GM12865 (cell line): ENCODE measurements around the gene FUOM.

Experiments used
- DNase-seq: peaks from one replicate; pipeline ENCODE4 v3.0.0; 2010; ENCODE audit warnings: low read depth
- H3K4me3 ChIP-seq: 2 replicates; pipeline ENCODE4 v1.5.1; 2011; ENCODE audit warnings: mild to moderate bottlenecking, low read depth, low read length, control low read depth
- TF ChIP-seq, protein P1 (sequence below): IDR thresholded peaks from 2 replicates; pipeline ENCODE4 v1.5.1; 2011; ENCODE audit warnings: low read length, control low read depth, low read depth, inconsistent platforms; ENCODE audit not compliant: insufficient read depth; ENCODE audit errors: missing control alignments

FUOM gene

DNA sequence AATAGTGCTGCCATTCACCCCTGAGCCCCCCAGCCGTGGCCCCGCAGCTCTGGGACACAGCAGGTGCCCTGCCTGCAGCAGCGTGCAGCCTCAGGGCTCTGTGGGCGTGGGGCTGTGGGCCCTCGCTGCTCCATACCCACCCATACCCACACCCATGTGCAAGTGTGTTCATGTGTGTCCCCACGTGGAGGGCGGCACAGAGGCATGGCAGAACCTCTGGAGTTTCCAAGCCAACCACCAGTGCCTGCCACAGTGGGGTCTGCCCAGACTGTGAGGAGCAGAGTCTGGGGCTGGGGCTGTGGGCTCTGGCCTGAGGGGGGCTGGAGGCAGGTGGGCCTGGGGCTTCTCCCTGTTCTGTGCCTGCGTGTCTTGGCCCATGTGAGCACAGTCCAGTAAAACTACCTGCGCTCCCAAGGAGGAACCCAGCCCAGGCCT lies 8.2 kb downstream of the FUOM start:
- TF ChIP-seq, protein P1, sequence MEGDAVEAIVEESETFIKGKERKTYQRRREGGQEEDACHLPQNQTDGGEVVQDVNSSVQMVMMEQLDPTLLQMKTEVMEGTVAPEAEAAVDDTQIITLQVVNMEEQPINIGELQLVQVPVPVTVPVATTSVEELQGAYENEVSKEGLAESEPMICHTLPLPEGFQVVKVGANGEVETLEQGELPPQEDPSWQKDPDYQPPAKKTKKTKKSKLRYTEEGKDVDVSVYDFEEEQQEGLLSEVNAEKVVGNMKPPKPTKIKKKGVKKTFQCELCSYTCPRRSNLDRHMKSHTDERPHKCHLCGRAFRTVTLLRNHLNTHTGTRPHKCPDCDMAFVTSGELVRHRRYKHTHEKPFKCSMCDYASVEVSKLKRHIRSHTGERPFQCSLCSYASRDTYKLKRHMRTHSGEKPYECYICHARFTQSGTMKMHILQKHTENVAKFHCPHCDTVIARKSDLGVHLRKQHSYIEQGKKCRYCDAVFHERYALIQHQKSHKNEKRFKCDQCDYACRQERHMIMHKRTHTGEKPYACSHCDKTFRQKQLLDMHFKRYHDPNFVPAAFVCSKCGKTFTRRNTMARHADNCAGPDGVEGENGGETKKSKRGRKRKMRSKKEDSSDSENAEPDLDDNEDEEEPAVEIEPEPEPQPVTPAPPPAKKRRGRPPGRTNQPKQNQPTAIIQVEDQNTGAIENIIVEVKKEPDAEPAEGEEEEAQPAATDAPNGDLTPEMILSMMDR, result no peak
- DNase-seq, result no peak
- no peak overlapping the region for H3K4me3 ChIP-seq

DNA sequence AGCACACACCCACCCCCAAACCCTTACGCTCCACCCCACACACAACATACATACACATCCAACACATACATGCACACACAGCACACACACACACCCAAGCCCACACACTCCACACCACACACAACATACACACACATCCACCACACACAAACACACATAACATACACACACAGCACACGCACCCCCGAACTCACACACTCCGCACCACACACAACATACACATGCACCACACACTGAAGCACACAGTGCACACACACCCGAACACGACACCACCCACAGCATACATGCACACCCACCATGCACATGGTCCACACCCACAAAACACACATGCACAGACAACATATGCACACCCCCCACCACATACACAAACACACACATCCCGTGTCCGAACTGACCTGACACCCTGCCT lies 8.7 kb downstream of the FUOM start:
- H3K4me3 ChIP-seq, result no peak overlapping the region
- TF ChIP-seq, protein P1, result no peak
- DNase-seq, result no peak

DNA sequence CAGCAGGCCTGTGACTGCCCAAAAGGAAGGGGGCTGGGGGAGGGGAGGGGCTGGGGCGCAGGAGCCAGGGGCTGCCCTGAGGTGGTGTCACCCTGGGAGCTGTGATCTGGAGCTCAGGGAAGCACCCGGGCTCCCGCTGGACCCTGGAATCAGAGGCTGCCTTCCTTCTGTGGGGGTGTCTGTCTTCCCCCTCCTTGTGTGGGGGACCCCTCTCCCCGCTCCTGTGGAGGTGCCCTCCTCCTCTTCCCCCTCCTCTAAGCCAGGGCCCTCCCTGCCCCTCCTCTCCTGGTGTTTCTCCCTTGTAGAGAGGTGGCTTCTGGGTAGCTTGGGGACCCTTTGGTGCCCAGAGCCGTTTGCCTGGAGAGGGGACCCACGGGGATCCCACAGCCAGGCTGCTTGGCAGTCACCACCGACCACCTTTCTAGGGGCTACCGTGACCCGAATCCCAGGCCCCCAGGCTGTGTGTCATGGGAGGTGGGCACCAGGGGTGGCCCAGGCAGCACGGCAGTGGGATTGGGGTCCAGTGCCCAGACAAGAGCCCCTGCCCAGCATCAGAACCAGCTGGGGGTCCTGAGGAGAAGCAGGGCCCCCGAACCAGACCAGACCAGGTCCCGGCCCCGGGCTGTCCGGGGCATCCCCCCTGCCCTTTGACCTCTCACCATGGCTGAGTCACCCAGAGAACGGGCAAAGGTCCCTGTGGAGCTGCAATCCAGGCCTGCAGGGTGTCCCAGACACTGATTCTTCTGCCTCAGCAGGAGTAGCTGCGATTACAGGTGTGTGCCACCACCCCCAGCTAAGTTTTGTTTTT lies 9.9 kb downstream of the FUOM start:
- H3K4me3 ChIP-seq, result no peak overlapping the region
- TF ChIP-seq, protein P1, result no peak
- DNase-seq, result no peak

DNA sequence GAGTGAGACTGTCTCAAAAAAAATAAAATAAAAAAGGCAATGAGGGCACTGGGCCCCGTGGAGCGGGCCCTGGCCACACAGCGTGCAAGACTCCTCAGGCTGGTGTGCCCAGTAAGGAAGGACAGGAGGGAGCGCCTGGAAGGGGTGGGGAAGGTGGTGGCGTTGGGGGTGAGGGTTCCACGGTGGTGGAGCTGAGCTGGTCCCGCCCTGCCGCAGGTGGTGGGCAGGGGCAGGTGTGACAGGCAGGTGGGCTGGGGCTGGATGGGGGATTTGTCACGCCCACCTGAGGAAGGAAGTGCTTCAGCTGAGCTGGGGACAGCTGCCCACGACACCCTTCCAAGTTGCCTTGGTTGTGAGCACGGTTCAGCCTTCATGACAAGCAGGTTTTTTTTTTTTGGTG lies 11.4 kb downstream of the FUOM start:
- no peak for DNase-seq
- TF ChIP-seq, protein P1, result no peak
- H3K4me3 ChIP-seq, result no peak overlapping the region

DNA sequence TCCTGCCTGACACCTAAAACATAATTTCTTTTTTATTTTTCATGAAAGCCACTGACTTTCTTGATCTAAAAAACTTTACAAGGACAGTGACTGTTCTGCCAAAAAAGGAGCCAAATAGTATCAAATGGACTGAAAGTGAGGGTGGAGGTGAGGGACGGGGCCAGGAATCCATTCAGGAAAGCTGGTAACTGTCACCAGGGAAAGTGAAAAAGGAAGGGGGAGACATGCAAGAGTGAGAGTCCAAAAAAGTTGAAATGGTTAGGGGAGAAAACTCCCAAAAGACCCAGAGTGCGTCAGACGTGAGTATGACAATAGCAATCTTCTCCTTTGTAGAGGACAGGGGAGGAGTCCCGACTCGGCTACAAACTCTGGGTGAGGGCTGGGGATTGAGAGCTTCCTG lies 13.6 kb downstream of the FUOM start:
- no peak for DNase-seq
- no peak overlapping the region for H3K4me3 ChIP-seq
- TF ChIP-seq, protein P1, result no peak

DNA sequence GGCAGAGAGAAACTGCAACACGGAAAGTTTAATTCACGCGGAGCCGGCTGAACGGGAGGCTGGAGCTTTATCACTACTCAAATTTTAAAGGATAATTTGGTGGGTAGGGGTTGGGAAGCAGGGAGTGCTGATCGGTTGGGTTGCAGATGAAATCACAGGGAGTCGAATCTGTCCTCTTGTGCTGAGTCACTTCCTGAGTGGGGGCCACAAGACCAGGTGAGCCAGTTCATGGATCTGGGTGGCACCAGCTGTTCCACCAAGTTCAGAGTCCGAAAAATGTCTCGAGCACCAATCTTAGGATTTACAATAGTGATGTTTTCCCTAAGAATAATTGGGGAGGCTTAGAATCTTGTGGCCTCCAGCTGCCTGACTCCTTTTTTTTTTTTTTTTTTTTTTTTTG lies 14.3 kb downstream of the FUOM start:
- no peak for DNase-seq
- TF ChIP-seq, protein P1, result no peak
- H3K4me3 ChIP-seq, result no peak overlapping the region

DNA sequence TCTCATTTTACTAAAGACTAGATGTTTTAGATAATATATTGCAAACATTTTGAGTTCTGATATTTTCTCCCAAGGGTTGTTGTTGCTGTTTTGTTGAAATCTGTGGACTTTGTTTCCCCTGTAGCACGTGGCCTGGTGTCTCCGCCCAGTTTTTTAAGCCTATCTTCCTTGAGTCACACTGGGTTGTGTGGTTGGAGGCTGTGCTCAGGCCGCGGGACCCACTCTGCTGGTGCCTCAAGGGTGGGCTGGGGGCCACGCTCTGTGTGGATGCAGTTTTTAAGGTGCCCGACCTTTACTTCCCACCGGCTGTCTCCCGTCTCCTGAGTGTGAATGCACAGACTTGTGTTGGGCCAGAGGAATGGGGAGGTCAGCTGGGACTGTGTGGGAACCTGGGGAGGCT lies 14.9 kb downstream of the FUOM start:
- DNase-seq, result no peak
- H3K4me3 ChIP-seq, result no peak overlapping the region
- TF ChIP-seq, protein P1, result no peak
